NCI-H2107 treated with DMSO at 0.1 percent for 48 hours (cell line): ENCODE data around the gene MEIS2.
A peak's percentile ranks its signal among the peaks of the same experiment; 100 is the strongest.

Source experiments
- DNase-seq: peaks from one replicate; lab custom pipeline; 2025; ENCODE audit not compliant: unreplicated experiment; lab: John Stamatoyannopoulos, UW

MEIS2 gene

GRCh38 chr15:37112971-37113670, 12.8 kb upstream of the MEIS2 start:
- DNase-seq: no peak

- no peak for DNase-seq
Measured at GRCh38 chr15:37112171-37112570, 11.8 kb upstream of the MEIS2 start.

DNA sequence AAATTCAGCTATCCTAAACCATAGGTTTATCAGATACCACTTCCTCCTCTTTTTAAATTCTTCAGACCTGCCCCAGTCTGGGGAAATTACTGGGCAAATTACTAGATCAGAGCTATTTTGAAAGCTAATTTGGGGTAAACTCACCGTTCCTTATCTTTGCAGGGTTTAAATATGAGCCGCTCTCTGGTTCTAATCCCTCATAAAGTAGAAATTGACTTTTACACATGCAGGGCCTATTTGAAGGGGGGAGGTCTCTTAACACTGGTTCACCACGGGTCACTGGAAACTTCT, 11.0 kb upstream of the MEIS2 start:
- no peak for DNase-seq

GRCh38 chr15:37109872-37110572, 9.7 kb upstream of the MEIS2 start:
- no peak for DNase-seq

GRCh38 chr15:37109168-37109871, 9.0 kb upstream of the MEIS2 start:
- DNase-seq: no peak

GRCh38 chr15:37108381-37109167, 8.2 kb upstream of the MEIS2 start:
- no peak for DNase-seq

DNA sequence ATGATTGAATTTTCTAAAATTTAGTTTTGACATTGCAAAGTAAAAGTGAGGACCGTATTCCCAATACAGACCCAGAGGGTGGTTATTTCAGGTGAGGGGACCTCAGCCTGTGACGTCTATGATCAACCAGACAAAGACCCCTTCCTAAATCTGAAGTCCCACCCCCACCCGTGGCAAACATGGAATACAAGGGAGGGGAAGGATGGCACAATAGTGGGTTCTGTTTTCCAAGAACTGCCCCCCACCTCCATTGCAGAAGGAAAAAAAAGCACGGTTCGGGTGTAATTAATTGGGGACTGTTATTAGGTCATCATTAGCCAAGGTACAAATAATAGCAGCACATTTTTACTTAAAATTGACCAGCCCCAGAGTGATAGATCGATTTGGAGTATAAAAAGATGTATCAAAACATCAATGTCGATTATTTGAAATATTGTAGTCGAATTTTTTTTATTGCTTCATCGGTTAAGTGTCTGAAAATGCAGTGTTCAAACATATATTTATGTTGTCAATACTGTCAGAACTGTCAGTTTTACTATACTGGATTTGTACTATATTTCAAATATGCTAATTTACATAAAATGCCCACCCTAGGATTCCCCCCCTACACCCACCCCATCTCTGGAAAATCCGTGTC, 7.5 kb upstream of the MEIS2 start:
- DNase-seq: no peak

- DNase-seq: no peak
Measured at GRCh38 chr15:37107071-37107743, 6.9 kb upstream of the MEIS2 start.

- no peak for DNase-seq
Measured at GRCh38 chr15:37106490-37107001, 6.2 kb upstream of the MEIS2 start.

DNA sequence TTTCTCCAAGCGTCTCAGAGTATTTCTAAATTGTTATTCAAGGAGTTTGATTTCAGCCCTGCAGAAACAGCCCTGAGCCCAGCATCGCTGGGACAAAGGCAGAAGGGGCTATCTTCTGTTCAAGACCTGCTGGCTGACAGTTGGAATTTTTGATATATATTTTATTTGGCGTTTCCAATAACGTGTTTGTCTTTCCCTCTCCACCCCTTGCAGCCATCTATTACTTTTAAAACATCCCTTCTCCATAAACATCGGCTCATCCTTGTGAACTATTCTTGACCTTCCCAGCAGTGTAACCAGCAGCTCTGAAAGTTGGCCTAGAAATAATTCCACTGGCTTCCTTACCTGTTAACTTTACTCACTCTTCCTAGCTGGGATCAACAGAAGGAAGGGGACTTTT, 5.5 kb upstream of the MEIS2 start:
- no peak for DNase-seq

DNA sequence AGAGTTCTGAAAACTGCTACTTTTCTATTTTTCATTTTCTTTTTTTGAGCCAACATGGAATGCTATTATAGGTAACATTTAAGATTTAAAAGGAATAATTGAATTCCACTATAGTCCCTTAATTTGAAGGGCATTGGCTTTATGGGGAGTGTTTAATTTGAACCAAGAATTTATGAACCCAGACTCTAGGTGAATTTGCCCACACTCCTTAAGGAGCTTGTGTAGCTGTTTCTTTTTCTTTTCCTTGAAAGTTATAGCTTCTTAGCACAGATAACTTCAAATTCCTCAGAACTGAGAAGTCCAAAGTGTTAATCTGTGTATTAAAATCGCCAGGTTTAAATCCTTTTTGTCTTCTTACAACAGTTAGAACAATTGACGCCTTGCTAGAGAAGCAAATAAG, 4.7 kb upstream of the MEIS2 start:
- no peak for DNase-seq

GRCh38 chr15:37104424-37104981, 4.2 kb upstream of the MEIS2 start:
- no peak for DNase-seq

DNA sequence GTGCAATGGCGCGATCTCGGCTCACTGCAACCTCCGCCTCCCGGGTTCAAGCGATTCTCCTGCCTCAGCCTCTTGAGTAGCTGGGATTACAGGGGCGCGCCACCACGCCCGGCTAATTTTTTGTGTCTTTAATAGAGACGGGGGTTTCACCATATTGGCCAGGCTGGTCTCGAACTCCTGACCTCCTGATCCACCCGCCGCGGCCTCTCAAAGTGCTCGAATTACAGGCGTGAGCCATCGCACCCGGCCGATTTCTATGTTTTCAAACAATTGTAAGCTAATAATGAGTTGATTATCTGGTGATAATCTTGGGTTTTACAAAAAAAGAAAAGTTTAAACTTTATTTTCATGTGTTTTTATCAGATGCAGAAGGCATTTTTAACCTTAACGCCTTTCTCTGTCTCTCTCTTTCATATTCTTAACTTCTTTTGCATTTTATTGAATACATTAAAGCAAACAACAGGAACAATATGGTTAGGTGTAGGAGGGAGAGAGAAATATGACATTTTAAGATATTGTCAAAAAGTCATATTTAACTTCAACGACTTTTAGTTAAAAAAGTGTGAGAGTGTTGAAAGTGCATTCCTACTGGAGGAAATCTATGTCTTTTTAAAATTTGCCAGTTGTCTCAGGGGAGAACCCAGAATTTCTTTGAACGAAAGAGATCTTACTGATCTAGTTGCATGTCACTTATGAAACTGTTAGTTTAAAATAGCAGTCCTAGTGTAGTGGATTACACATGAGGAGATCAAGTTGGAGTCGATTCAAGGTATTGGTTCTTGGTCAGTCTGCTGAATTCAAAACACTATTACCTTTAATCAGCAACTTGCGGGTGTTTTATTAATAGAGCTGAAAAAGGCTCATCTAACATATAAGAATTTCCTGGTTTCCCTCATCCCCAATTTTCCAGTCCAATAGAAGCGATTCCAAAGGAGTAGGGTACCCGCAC, 3.4 kb upstream of the MEIS2 start:
- DNase-seq: no peak

DNA sequence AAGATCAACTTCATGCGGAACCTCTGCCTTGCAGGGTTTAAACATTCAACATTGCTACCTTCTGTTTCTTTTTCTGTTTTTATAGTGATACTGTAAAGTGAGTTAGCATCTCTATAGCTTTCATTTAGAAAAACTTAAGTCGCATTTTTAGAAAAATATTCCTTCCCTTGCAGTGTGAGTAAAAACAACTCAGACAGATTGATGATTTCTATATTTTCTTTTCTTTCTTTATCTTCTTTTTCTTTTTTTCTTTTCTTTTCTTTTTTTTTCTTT, 2.8 kb upstream of the MEIS2 start:
- no peak for DNase-seq

DNA sequence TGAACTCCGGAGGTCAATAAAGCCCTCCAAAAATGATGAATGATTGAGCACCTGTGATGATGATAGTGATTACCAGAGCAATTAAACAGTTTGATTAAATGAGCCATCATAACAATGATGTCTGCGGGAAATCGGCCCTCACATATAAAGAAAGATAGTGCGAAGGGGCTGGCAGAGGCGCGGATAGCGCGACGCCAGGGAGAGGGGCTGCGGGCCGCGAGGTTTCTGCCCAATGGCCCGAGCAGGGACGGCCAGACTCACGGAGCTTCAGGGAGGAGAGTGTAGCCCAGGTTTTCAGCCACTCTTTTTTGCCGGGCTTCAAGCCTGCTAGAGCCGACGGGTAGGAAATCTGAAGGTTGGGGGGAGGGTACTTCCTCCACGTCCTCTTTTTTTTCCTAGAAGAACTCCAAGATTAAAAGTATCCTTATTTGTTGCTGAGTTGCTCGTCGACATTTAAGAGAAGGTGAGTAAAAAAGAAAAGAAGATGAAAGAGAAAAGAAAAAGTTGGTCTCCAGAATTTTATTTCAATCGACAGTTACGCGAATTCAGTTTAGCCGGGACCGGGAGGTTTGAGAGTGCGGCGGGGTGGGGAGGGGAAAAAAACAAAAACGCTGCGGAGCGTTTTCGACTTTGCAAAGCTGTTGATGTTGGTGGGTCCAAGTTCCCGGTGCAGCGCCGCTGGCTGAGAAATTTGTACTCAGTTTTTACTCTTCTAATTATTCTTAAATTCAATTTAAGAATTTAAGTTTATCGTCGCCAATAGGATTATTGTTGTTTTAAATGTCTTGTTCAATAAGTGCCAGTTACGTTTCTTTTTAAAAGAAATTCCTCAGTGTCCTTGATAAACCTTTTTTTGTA, 2.2 kb upstream of the MEIS2 start:
- no peak for DNase-seq

- DNase-seq: no peak
Measured at GRCh38 chr15:37101980-37102304, 1.6 kb upstream of the MEIS2 start.

GRCh38 chr15:37100966-37101215, 542 bp upstream of the MEIS2 start:
- DNase-seq: no peak

DNA sequence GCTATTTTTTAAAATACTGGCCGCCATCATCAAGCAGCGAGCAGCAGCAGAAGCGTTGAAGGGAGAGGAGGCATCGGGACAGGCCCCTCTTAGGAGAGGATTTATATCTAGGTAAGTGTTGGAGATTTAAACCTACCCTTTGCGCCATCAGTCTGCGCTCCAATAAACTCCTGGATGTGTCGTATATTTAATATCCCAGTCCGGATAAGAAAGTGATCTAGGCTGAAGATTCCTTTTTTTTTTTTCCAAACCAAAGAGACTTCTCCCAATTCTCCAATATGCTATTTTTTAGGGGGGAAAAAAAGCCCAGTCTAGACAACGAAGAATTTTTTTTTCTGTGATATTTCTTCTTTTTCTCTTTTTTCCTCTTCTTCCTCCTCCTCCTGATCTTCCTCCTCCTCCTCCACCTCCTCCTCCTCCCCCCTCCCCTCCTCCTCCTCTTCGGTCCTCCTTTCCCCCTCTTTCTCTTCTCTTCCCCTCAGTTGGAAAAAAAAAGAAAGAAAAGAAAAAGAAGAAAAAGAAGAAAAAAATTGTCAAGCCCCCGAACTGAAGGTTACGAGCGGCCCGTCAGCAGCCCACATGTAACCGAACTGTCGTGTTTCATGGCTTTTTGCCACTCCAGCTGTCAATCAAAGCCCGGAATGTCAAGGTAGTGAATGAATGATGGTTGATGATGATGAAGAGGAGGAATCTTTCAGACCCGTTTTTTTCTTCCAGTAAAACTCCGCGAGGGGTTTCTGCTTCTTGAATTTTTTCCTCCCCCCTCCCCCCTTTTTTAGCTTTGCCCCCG, 835 bp downstream of the MEIS2 start:
- DNase-seq: peak; percentile 7
